Activated CD4-positive, alpha-beta T cell treated with anti-CD3 and anti-CD28 coated beads for 48 hours (primary cell): ENCODE data around the gene ZNF500.

Experiments used
- DNase-seq: peaks from one replicate; pipeline ENCODE4 v3.0.0-alpha.2; 2020

The ZNF500 gene

DNA sequence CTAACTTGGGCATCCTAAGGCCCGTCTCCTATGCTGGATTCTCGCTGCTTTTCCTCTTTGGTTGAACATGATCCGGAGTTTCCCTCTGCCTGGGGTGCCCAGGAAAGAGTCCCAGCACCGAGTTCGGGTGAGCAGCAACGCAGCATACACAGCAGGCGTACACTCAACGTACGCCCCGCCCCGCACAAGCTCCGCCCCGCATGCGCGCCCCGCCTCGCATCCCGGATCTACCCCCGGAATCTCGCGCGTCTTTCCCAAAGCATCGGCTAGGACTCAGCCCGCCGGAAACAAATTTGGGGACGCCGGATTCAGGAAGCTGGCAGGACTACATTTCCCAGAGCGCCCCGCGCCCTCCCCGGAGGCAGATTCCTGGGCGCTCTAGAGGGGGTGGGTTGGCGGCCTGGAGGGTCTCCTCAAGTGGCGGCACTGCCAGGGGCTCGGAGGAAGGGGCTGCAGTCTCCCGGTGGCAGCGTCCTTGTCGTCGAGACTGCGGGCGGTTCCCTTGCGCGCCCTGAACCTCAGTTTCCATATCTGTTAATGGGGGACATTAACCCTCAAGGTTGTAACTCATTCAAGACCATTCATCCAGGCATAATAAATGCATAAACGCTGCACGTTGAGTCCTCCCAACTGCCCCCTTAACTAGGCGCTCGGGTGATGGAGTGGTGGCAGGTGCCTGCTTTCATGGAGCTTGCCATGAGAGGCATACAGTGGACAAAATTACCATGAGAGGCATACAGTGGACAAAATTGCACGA is 1.8 kb upstream of the ZNF500 start:
- DNase-seq = peak; percentile 96

DNA sequence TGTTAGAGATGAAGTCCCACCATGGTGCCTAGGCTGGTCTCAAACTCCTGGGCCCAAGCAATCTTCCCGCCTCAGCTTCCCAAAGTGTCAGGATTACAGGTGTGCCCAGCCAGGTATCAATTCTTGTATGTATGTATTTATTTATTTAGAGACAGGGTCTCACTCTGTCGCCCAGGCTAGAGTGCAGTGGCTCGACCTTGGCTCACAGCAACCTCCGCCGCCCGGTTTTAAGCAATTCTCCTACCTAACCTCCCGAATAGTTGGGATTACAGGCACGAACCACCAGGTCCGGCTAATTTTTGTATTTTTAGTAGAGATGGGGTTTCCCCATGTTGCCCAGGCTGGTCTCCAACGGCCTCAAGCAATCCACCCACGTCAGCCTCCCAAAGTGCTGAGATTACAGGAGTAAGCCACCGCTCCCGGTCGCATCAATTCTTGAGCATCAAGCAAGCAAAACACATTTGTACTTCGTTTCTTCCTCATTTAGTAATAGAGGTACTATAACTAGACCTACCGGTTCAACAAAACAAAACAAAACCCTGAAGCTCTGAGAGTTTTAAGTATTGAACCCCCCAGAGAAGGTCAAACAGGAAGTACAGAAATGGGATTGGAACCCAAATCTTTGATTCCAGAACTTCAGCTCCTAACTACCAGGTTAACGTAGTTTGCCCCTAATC is 1.0 kb upstream of the ZNF500 start:
- peak; percentile 37 for DNase-seq

DNA sequence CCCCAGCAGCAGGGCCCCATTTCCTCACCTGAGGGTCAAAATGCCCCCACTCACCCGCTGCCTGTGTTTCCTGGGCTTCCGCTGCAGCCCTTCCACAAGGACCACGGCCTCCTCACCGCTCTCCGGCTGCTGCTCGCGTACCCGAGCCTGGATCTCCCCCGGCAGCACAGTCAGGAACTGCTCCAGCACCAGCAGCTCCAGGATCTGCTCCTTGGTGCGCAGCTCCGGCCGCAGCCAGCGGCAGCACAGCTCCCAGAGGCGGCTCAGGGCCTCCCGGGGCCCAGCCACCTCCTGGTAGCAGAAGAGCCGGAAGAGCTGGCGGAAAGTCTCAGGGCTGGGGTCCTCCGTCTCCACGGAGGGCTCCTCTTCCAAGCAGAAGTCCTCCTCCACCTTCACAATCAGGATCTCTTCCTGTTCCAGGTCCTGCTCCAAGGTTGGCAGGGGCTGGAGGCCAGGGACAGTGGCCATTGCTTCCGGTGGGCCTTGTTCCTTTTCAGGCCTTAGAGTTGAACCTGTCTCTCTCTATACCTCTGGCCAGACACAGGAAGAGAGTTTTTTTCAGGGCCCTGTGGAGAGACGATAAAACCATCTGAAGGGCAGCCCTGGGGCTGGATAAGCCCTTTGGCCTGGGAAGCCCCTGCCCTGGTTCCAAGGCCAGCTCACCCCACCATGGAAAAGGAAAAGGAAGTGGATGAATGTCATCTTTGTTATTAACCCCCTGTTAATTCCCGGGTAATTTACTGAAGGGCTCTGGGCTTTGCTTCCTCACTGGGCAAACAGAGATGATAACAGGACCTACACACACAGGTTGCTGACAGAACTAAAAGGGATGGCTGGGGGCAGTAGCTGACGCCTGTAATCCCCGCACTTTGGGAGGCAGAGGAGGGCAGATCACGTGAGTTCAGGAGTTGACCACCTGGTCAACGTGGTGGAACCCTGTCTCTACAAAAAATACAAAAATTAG is 1.2 kb downstream of the ZNF500 start:
- no peak for DNase-seq

DNA sequence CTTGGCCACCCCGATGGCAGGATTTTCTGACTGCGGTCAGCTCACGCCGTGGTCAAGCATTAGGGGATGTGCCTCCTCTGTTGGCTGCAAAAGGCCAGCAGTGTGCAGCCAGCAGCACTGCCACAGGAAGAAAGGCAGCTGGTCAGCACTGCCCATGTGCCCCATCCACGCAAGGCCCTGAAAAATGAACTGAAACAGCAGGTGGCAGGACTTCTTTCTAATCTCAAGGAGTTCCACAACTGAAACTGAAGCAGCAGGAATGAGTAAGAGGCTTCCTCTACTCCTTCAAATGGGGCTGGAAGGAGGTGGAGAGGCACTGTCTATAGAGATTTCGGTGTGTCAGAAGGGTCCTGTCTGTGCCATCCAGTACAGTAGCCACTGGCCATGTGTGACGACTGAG is 3.2 kb downstream of the ZNF500 start:
- no peak for DNase-seq

DNA sequence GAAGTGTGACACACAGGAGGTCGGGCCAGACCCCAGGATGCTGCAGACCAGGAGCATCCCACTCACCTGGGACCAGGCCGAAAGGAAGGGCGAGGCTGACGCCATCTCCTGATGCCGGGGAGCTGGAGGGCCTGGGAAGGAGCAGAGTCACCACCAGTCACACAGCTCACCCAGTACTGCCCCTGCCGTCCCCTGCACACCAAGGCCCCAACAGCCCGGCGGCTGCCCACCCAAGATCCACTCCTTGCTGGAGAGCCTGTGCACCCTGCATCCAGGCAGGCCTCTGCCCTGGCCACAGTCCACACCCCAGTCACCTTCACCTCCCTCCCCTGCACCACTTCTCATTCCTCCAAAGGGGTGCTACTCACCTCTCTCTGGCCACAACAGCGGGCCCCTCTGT is 4.8 kb downstream of the ZNF500 start:
- DNase-seq = no peak

DNA sequence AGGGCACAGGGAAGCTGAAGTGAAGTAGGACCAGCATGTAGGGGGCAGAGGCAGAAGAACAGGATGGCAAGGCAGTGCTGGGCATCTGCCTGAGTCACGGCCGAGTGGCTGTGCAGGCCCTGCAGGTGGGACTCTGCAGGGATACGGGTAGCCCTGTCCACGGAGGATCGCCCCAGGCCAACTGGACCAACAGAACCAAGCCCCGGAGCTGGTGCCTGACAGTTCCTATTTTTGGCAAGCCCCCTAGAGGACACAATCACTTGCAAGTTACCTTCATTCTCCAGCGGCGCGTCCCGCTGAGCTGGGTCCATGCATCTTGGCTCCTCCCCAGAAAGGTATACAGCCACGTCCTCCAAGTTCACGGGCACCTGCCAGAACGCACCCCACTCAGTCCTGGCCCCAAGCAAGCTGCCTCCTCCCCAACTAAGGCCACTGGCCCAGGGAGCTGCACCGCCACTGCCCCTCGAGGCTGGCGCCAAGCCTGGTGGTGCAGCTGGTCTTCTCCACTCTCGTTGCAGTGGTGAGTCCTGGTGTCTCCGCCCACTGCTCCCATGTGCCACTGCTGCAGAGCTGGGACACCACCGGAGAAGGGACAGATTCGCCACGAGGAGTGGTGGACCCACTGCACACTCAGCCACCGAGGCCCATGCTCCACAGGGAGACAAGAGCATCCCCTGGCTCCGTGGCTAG is 6.6 kb downstream of the ZNF500 start:
- no peak for DNase-seq

DNA sequence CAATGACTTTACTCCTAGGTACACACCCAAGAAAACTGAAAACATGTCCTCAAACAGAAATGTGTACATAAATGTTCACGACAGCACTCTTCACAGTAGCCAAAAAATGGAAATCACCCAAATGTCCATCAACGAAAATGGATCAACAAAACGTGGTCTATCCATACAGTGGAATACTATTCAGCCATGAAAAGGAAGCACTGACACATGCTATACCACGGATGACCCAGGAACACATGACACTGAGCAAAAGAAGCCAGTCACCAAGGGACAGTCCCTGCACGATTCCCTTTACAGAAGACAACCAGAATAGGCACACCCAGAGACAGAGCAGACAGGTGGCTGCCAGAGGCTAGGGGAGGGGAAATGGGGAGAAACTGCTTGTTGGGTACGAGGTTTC is 11.3 kb downstream of the ZNF500 start:
- DNase-seq = no peak

DNA sequence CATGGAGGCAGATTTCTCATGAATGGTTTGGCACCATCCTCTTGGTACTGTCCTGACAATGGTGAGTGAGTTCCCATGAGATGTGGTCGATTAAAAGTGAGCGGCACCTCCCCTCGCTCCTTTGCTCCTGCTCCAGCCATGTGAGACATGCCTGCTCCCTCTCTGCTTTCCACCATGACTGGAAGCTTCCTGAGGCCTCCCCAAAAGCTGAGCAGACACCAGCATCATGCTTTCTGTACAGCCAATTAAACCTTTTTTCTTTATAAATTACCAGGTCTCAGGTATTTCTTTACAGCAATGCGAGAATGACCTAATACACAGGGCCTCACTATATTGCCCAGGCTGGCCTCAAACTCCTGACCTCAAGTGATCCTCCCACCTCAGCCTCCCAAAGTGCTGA is 12.1 kb downstream of the ZNF500 start:
- no peak for DNase-seq

DNA sequence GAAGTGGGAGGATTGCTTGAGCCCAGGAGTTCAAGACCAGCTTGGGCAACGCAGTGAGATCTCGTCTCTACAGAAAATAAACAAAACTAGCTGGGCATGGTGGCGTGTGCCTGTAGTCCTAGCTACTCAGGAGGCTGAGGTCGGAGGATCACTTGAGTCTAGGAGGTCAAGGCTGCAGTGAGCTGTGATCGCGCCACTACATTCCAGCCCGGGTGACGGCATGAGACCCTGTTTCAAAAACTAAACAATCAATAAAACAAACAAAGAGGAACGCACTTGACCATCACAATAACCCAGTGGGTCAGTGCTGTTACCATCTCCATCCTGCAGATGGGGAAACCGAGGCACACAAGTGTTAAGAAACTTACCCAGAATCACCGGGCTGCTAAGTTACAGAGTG is 13.7 kb downstream of the ZNF500 start:
- no peak for DNase-seq

DNA sequence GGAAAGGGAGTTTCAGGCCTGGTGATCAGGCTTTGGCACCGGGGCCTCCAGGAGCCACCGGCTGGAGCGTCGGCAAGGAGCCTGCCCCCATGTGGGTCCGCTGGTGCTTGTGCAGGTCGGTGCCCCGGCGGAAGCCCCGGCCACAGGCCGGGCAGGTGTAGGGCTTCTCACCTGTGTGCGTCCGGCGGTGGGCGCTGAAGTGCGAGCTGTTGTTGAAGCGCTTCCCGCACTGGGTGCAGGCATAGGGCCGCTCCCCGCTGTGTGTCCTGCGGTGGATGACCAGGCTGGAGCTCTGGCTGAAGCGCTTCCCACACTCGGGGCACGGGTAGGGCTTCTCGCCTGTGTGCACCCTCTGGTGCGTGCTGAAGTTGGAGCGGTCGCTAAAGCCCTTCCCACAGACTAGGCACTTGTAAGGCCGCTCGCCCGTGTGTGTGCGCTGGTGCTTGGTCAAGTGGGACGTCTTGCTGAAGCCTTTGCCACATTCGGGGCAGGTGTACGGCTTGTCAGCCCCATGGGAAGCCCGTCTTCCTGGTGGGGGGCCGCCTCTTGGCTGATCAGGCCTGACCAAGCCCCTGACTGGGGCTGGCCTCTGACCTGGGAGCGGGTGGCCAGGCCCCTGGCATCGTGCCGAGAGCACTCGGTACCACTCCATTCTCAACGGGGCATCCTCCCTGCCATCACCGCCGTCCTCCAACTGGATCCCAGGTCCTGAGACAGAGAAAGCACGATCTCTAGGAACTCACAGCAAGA is 14.4 kb downstream of the ZNF500 start:
- DNase-seq = no peak

DNA sequence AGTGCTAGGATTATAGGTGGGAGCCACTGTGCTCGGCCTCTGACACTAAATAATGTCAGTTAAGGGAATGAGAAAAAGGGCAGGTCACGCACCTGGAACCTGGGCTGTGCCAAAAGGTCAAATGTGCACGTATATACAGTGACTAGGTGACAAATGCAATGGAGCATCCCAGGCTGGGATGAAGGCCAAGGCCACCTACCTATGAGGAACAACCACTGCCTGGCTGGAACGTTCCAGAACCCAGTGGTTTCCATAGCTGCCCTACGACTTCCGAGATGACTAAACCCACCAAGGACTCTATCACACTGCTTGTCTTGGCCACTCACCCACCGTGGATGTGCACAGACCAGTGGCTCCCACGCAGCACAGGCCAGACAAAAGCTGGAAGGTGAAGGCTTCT is 16.1 kb downstream of the ZNF500 start:
- no peak for DNase-seq

DNA sequence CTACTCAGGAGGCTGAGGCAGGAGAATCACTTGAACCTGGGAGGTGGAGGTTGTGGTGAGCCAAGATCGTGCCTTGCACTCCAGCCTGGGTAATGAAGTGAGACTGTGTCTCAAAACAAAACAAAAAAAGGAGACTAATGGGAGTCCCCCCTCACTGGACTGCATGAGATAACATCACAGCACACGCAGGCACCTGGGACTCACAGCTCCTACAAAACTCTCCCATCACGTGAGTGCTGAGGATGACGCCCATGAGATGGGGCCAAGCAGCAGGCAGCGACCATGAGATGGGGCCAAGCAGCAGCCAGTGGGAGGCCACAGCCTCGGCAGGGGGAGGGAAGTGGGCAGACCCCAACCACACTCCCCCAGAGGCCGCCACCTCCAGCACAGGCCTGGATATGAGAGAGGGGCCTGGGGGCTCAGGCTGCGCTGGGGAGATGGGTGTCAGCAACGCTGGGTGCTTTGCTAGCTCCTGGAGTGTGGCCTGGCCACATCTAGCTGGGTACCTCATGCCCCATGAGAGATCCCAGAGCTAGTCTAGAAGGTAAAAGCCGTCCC is 17.2 kb downstream of the ZNF500 start:
- no peak for DNase-seq

DNA sequence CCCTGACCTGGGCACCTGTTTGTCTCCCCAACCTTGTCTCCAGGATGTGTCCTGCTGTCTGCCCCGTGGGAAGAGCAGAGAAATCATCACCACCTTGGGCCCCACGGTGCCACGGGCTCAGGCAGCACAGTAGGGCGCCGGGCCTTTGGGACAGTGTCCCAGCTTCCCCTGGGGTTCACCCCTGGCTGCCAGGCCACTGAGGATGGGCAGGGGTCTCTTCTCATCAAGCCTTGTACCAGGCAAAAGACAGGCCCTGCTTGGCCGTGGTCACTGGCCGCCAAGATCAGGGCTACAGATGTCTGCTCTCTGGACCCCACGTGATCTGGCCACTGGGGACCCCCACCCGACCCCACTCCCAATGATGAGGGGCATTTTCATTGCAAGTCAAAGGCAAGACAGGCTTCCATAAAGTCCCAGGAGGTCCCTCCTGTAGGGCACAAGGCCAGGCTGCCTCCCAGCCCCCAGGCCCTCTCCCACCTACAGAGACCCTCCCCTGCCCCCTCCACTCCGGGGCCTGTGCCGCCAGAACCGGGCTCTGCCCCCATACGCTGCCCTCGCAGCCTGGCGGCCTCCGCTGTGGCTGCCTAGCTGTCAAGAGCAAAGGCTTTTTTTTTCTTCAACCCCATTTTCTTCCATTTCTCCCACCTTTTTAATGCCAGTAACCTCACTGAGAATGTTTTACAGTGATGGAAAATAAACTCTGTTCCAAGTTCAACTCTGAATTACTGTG is 18.1 kb downstream of the ZNF500 start:
- no peak for DNase-seq

DNA sequence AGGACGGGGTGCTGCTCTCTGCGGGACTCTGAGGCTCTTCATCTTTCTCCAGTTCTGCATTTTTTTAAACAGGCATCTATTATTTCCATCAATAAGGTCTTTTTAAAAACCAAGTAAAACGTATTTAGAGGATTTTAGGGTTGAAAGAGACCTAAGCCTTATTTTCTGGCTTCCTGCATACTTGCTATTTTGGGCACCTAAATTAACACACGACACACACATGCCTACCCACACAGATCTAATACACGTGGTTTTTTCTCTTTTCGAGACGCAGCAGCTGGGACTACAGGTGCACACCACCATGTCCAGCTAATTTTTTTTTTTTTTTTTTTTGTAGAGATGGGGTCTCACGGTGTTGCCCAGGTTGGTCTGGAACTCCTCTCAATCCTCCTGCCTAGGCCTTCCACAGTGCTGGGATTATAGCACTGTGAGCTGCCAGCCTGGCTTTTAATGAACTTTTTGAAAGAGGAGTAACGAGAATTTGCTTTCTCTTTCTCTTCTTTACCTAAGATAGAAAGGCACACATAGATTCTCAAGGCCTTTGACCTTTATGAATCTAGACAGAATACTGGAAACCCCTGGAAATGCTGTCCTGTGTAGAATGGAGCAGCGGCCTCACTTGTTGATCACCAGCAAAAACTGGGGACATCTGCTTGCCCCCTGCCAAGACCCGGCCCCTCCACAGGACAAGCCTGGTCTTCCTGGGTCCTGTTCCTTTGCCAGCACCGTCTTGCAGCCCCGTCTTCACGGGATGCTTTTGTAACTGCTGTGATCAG is 18.9 kb downstream of the ZNF500 start:
- no peak for DNase-seq

DNA sequence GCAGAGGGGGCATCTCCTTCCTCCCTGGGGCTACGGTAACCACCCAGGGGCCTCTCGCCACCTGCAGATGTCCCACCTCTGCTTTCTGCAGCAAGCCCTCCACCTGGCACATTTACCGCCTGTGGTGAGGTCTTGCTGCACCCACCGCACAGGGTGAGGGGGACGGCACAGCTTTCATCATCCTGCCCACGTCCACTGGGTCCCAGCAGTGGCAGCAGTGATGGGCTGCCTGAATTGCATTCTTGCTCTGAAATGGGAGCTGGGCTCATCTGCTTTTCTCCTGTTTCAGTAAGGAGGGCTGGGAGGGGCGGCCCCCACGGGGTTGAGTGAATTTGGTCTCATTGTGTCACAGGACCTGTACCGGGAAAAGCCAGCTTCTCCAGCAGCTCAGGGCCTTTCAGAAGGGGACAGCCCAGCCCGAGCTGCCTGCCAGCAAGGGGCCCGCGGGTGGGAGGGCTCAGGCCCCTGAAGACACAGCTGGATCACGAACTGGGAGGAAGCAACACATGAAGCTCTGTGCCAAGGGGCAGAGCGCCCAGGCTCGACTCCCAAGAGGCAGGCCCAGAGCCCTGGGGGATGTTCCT is 19.9 kb downstream of the ZNF500 start:
- no peak for DNase-seq

DNA sequence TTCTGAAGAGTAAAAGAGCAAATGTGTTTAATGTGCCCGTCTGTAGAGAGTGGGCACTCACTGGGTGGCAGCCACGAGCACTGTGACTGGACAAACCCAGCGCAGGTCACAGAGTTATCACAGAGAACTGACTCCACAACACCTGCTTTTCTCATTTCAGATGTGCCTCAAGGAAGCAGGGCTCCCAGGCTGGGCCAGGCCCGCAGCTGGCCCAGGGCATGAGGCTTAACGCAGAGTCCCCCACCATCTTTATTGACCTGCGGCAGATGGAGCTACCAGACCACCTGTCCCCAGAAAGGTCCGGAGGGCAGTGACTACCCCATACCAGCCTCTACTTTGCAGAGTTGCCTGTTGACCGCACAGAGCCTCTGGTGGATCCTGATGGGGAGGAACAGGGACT is 20.7 kb downstream of the ZNF500 start:
- DNase-seq = no peak

DNA sequence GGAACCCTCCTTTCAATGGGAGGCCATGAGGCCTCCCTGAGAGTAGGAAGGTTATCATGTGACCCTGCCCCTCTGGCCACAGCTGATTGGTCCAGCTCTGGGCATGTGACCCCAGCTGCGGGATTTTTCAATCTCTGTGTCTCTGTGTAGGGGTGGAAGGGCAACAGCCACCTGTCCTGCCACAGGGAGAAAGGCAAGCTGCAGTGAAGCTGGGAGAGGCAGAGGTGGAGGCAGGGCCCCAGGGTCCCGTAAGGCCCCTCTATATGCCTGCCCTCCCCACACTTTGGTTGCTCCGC is 21.7 kb downstream of the ZNF500 start:
- DNase-seq = no peak

DNA sequence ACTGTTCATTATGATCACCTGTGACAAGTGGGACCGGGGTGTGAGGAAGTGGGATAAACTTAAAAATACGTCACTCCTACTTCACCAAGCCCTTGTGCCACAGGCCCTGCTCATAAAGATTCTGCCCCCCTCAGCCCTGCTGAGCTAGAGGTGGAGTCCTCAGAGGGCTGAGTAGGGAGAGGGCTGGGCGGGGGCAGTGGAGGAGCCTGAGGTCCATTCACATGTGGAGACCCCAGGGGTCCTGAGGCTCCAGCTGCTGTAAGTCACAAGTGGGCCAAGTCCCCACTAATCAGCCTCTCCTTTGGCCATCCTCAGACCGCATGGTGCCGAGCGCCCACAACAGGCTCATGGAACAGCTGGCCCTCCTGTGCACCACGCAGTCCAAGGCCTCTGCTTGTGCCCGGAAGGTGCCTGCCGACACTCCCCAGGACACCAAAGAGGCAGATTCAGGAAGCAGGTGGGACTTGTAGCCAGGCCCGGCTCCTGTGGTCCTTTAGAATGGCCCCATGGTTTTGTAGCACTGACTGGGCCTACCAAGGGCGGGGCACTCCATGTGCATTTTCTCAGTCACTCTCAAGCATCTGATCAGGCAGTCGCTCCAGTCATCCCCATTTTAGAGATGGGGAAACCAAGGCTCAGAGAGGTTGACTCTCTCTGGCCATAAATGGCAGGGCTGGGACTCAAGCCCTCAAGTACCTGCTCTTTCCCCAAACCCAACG is 22.2 kb downstream of the ZNF500 start:
- no peak for DNase-seq

DNA sequence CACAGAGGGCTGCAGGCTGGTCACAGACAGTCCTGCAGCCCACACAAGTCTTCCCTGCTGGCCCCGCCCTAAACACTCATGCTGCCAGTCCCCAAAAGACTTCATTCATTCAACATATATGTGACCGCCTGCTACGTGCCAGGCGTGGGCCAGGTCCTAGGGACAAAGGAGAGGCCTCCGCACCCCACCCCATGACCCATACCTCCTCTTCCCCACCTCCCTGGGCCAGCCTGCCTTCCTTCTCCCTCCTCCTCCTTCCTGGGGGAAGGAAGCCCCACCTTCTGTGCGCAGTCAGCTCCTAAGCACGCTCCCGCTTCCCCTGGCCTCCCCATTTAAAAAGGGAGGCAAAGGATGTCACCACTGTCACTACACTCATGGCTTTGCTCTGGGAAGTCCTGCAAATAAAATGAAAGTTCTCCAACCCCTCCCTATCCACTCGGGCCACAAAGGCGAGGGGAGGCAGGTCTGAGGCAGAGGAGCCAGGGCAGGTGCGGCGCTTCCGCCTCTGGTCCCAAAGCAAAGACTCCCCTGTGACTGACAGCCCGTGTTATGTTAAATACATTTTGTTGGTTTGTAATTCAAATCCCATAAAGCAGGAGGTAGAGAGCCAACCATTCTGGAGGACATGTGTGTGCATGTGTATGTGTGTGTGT is 23.6 kb downstream of the ZNF500 start:
- DNase-seq = no peak
